Measurements from ENCODE around the gene BMPR1A.
A peak's percentile ranks its signal among the peaks of the same experiment; 100 is the strongest.

- TF ChIP-seq CTCF (IDR thresholded peaks at IDR 0.05) (no peak), RAD21 (conservative IDR thresholded peaks at IDR 0.05 in 1 of 2, IDR thresholded peaks at IDR 0.05 in 1 of 2) (no peak), MAX (IDR thresholded peaks at IDR 0.05) (no peak), CEBPB (IDR thresholded peaks at IDR 0.05) (no peak), KDM1A (IDR thresholded peaks at IDR 0.05; ENCODE audit: low read depth) (no peak), JUN (IDR thresholded peaks at IDR 0.05) (no peak), POLR2A (IDR thresholded peaks at IDR 0.05; ENCODE audit: low read length) (no peak), USF2 (IDR thresholded peaks at IDR 0.05) (no peak), ZFP36 (IDR thresholded peaks at IDR 0.05; ENCODE audit: borderline replicate concordance, partially characterized antibody) (peak; percentile 17), CHD4 (IDR thresholded peaks at IDR 0.05; ENCODE audit: borderline replicate concordance) (no peak), CBX8 (IDR thresholded peaks at IDR 0.05) (no peak), ESRRA (IDR thresholded peaks at IDR 0.05; ENCODE audit: borderline replicate concordance, low read length) (no peak), RNF2 (IDR thresholded peaks at IDR 0.05; ENCODE audit: borderline replicate concordance, low read depth) (no peak)
These were observed 199.9 kb downstream of the BMPR1A start for GRCh38 chr10:86956195-86956847.
